ENCODE results near the gene NECAP2. TPM values are rescaled to one million over a fixed set of nuclear protein-coding genes. Genes with fewer than 3 reads are reported as not detected.
"Not testable (repeated sequence)": the region's sequence is repeated elsewhere in the genome, so short reads cannot be mapped to it uniquely, and the experiment has no call there.

NECAP2 gene
- total RNA-seq, 1 donor = 76.0 TPM

- no peak overlapping the region for H2AFZ ChIP-seq (ENCODE audit: low read length)
- H3K36me3 ChIP-seq (ENCODE audit: insufficient read depth, low read length) = peaks cover 80% of the 10 kb centered on the region
- H3K27me3 ChIP-seq (ENCODE audit: insufficient read depth, low read length) = no peaks in the 10 kb centered on the region
- H3K4me1 ChIP-seq (ENCODE audit: insufficient read depth, low read length) = no peaks in the 10 kb centered on the region
- no peak overlapping the region for H3K4me3 ChIP-seq (ENCODE audit: insufficient read depth, low read length)
- TF ChIP-seq CTCF (IDR thresholded peaks at IDR 0.05; ENCODE audit: extremely low read depth, low read depth, low read length) = no peak
- no peak overlapping the region for H3K27ac ChIP-seq (ENCODE audit: low read depth, low read length)
- H3K4me2 ChIP-seq (ENCODE audit: insufficient read depth, low read length) = no peak overlapping the region
- peaks cover 11% of the 10 kb centered on the region for H4K20me1 ChIP-seq (ENCODE audit: insufficient read depth, low read length)
- peaks cover 60% of the 10 kb centered on the region for H3K79me2 ChIP-seq (ENCODE audit: insufficient read depth, low read length)
- no peak for DNase-seq (ENCODE audit: insufficient read length, low spot score, missing footprints)
- H3K9me3 ChIP-seq (ENCODE audit: low read depth, low read length) = no peaks in the 10 kb centered on the region
These were observed 9.1 kb downstream of the NECAP2 start for GRCh38 chr1:16449666-16450065.

- Histone ChIP-seq H3K4me2 (ENCODE audit: insufficient read depth, low read length) (no peak overlapping the region), H3K36me3 (ENCODE audit: insufficient read depth, low read length) (peaks cover 81% of the 10 kb centered on the region), H4K20me1 (ENCODE audit: insufficient read depth, low read length) (peaks cover 13% of the 10 kb centered on the region), H3K79me2 (ENCODE audit: insufficient read depth, low read length) (peaks cover 54% of the 10 kb centered on the region), H3K4me1 (ENCODE audit: insufficient read depth, low read length) (no peaks in the 10 kb centered on the region), H2AFZ (ENCODE audit: low read length) (no peak overlapping the region), H3K4me3 (ENCODE audit: insufficient read depth, low read length) (no peak overlapping the region), H3K9me3 (ENCODE audit: low read depth, low read length) (no peaks in the 10 kb centered on the region), H3K27ac (ENCODE audit: low read depth, low read length) (no peak overlapping the region), H3K27me3 (ENCODE audit: insufficient read depth, low read length) (no peaks in the 10 kb centered on the region)
- no peak for TF ChIP-seq CTCF (IDR thresholded peaks at IDR 0.05; ENCODE audit: extremely low read depth, low read depth, low read length)
- DNase-seq (ENCODE audit: insufficient read length, low spot score, missing footprints) = no peak
These were observed 10.4 kb downstream of the NECAP2 start for GRCh38 chr1:16450863-16451481.

- no peak overlapping the region for H2AFZ ChIP-seq (ENCODE audit: low read length)
- H3K79me2 ChIP-seq (ENCODE audit: insufficient read depth, low read length) = peaks cover 47% of the 10 kb centered on the region
- TF ChIP-seq CTCF (IDR thresholded peaks at IDR 0.05; ENCODE audit: extremely low read depth, low read depth, low read length) = no peak
- peaks cover 13% of the 10 kb centered on the region for H4K20me1 ChIP-seq (ENCODE audit: insufficient read depth, low read length)
- H3K4me1 ChIP-seq (ENCODE audit: insufficient read depth, low read length) = no peaks in the 10 kb centered on the region
- DNase-seq (ENCODE audit: insufficient read length, low spot score, missing footprints) = no peak
- no peaks in the 10 kb centered on the region for H3K27me3 ChIP-seq (ENCODE audit: insufficient read depth, low read length)
- H3K27ac ChIP-seq (ENCODE audit: low read depth, low read length) = no peak overlapping the region
- peaks cover 83% of the 10 kb centered on the region for H3K36me3 ChIP-seq (ENCODE audit: insufficient read depth, low read length)
- no peak overlapping the region for H3K4me3 ChIP-seq (ENCODE audit: insufficient read depth, low read length)
- no peaks in the 10 kb centered on the region for H3K9me3 ChIP-seq (ENCODE audit: low read depth, low read length)
- no peak overlapping the region for H3K4me2 ChIP-seq (ENCODE audit: insufficient read depth, low read length)
These were observed 11.5 kb downstream of the NECAP2 start for GRCh38 chr1:16451841-16452528.

- H2AFZ ChIP-seq (ENCODE audit: low read length) = not testable (repeated sequence)
- Histone ChIP-seq H3K36me3 (ENCODE audit: insufficient read depth, low read length) (peaks cover 83% of the 10 kb centered on the region), H3K79me2 (ENCODE audit: insufficient read depth, low read length) (peaks cover 22% of the 10 kb centered on the region)
These were observed 14.4 kb downstream of the NECAP2 start for GRCh38 chr1:16454909-16455308.

GRCh38 chr1:16456151-16456550 lies 15.6 kb downstream of the NECAP2 start:
- Histone ChIP-seq H3K79me2 (ENCODE audit: insufficient read depth, low read length) (peaks cover 13% of the 10 kb centered on the region), H3K36me3 (ENCODE audit: insufficient read depth, low read length) (peaks cover 78% of the 10 kb centered on the region)
- H4K20me1 ChIP-seq (ENCODE audit: insufficient read depth, low read length); H3K27ac ChIP-seq (ENCODE audit: low read depth, low read length); H3K27me3 ChIP-seq (ENCODE audit: insufficient read depth, low read length); H3K4me3 ChIP-seq (ENCODE audit: insufficient read depth, low read length); DNase-seq (ENCODE audit: insufficient read length, low spot score, missing footprints); H3K9me3 ChIP-seq (ENCODE audit: low read depth, low read length); H3K4me1 ChIP-seq (ENCODE audit: insufficient read depth, low read length); H2AFZ ChIP-seq (ENCODE audit: low read length); H3K4me2 ChIP-seq (ENCODE audit: insufficient read depth, low read length): not testable (repeated sequence)

More at GRCh38 chr1:16454909-16455308, 14.4 kb downstream of the NECAP2 start:
- not testable (repeated sequence) for H3K27me3 ChIP-seq (ENCODE audit: insufficient read depth, low read length); H3K9me3 ChIP-seq (ENCODE audit: low read depth, low read length); H3K4me3 ChIP-seq (ENCODE audit: insufficient read depth, low read length); H3K4me2 ChIP-seq (ENCODE audit: insufficient read depth, low read length); H4K20me1 ChIP-seq (ENCODE audit: insufficient read depth, low read length); H3K27ac ChIP-seq (ENCODE audit: low read depth, low read length); DNase-seq (ENCODE audit: insufficient read length, low spot score, missing footprints); H3K4me1 ChIP-seq (ENCODE audit: insufficient read depth, low read length)

Data from osteoblast (primary cell).